Keratinocyte (primary cell): Measurements from ENCODE around the gene RBM17.

Experiments used
- CTCF ChIP-seq, 3 experiments: IDR thresholded peaks in 1 of 3; conservative IDR thresholded peaks in 1 of 3; optimal IDR thresholded peaks in 1 of 3; 2 replicates in 2 of 3; 3 replicates in 1 of 3; pipeline versions ENCODE3 to v1.5.1; 2011; ENCODE audit warnings: low read length in 3 of 3, mild to moderate bottlenecking in 3 of 3, moderate library complexity in 2 of 3, control low read depth in 1 of 3, inconsistent platforms in 1 of 3; ENCODE audit not compliant: insufficient read depth in 2 of 3; ENCODE audit errors: extremely low read depth in 1 of 3
- EZH2 ChIP-seq: IDR thresholded peaks from one replicate; pipeline ENCODE4 v1.6.1; 2012; ENCODE audit warnings: inconsistent platforms, mild to moderate bottlenecking, low read length, moderate library complexity

- no peak for TF ChIP-seq CTCF (optimal IDR thresholded peaks at IDR 0.05 in 1 of 3, IDR thresholded peaks at IDR 0.05 in 1 of 3, conservative IDR thresholded peaks at IDR 0.05 in 1 of 3; ENCODE audit: extremely low read depth in 1 of 3, insufficient read depth in 2 of 3, low read length in 3 of 3)
- no peak for TF ChIP-seq EZH2
These were observed 9.8 kb upstream of the RBM17 start for GRCh38 chr10:6079044-6079443.
